ENCODE measurements around the gene AGAP1. TPM values are rescaled to one million over a fixed set of nuclear protein-coding genes. Genes with fewer than 3 reads are reported as not detected.

AGAP1 gene
- total RNA-seq, 1 donor from 2014 or later: 20.4 TPM

- no peaks in the 10 kb centered on the region for H3K36me3 ChIP-seq
- Mint-ChIP-seq H3K27me3 (ENCODE audit: insufficient read depth, low read depth) (no peaks in the 10 kb centered on the region), H3K9me3 (peaks cover 10% of the 10 kb centered on the region), H3K27ac (no peak overlapping the region), H3K4me1 (peaks cover 4% of the 10 kb centered on the region), H3K36me3 (peaks cover 55% of the 10 kb centered on the region), H3K4me3 (no peak overlapping the region)
- H4K20me1 ChIP-seq (ENCODE audit: low read depth): peaks cover 2% of the 10 kb centered on the region
- H3F3A ChIP-seq (ENCODE audit: low read depth): no peaks in the 10 kb centered on the region
- H2AFZ ChIP-seq (replicated peaks): no peak overlapping the region
- DNase-seq (ENCODE audit: low spot score): no peak
- no peak overlapping the region for H3K4me2 ChIP-seq
- H3K79me2 ChIP-seq (ENCODE audit: low read depth): no peaks in the 10 kb centered on the region
- no peaks in the 10 kb centered on the region for H3K27me3 ChIP-seq
- TF ChIP-seq CTCF (IDR thresholded peaks at IDR 0.05) (no peak), EZH2 (IDR thresholded peaks at IDR 0.05) (no peak), EZH2phosphoT487 (IDR thresholded peaks at IDR 0.05) (no peak)
- H3K4me1 ChIP-seq: no peaks in the 10 kb centered on the region
- H3K4me3 ChIP-seq: no peak overlapping the region
- no peaks in the 10 kb centered on the region for H3K9me3 ChIP-seq (ENCODE audit: low read depth)
- no peak overlapping the region for H3K27ac ChIP-seq
- H3K9ac ChIP-seq: no peak overlapping the region
Measured at GRCh38 chr2:235893129-235893698, 399.4 kb downstream of the AGAP1 start.

GRCh38 chr2:235894839-235895238, 401.0 kb downstream of the AGAP1 start:
- Histone ChIP-seq H3K4me1 (no peaks in the 10 kb centered on the region), H3F3A (ENCODE audit: low read depth) (no peaks in the 10 kb centered on the region), H3K9ac (no peak overlapping the region), H2AFZ (replicated peaks) (no peak overlapping the region), H4K20me1 (ENCODE audit: low read depth) (peaks cover 2% of the 10 kb centered on the region), H3K36me3 (no peaks in the 10 kb centered on the region), H3K27me3 (no peaks in the 10 kb centered on the region), H3K79me2 (ENCODE audit: low read depth) (no peaks in the 10 kb centered on the region), H3K4me2 (no peak overlapping the region), H3K27ac (no peak overlapping the region), H3K9me3 (ENCODE audit: low read depth) (no peaks in the 10 kb centered on the region), H3K4me3 (no peak overlapping the region)
- no peak for DNase-seq (ENCODE audit: low spot score)
- H3K36me3 Mint-ChIP-seq: peaks cover 47% of the 10 kb centered on the region
- H3K9me3 Mint-ChIP-seq: peaks cover 10% of the 10 kb centered on the region
- peaks cover 4% of the 10 kb centered on the region for H3K4me1 Mint-ChIP-seq
- no peak overlapping the region for H3K27ac Mint-ChIP-seq
- TF ChIP-seq EZH2 (IDR thresholded peaks at IDR 0.05): no peak
- TF ChIP-seq CTCF (IDR thresholded peaks at IDR 0.05): no peak
- no peak for TF ChIP-seq EZH2phosphoT487 (IDR thresholded peaks at IDR 0.05)
- H3K27me3 Mint-ChIP-seq (ENCODE audit: insufficient read depth, low read depth): no peaks in the 10 kb centered on the region
- no peak overlapping the region for H3K4me3 Mint-ChIP-seq

GRCh38 chr2:235896061-235896460, 402.2 kb downstream of the AGAP1 start:
- Histone ChIP-seq H3K27ac (no peak overlapping the region), H3K79me2 (ENCODE audit: low read depth) (no peaks in the 10 kb centered on the region), H3K9me3 (ENCODE audit: low read depth) (no peaks in the 10 kb centered on the region), H3K4me2 (no peak overlapping the region), H4K20me1 (ENCODE audit: low read depth) (peaks cover 2% of the 10 kb centered on the region), H3F3A (ENCODE audit: low read depth) (no peaks in the 10 kb centered on the region), H3K9ac (no peak overlapping the region), H3K4me1 (no peaks in the 10 kb centered on the region), H3K36me3 (no peaks in the 10 kb centered on the region), H3K27me3 (no peaks in the 10 kb centered on the region), H3K4me3 (no peak overlapping the region), H2AFZ (replicated peaks) (no peak overlapping the region)
- Mint-ChIP-seq H3K9me3 (peaks cover 10% of the 10 kb centered on the region), H3K27ac (no peak overlapping the region), H3K4me3 (no peak overlapping the region), H3K27me3 (ENCODE audit: insufficient read depth, low read depth) (no peaks in the 10 kb centered on the region), H3K4me1 (peaks cover 4% of the 10 kb centered on the region), H3K36me3 (peaks cover 52% of the 10 kb centered on the region)
- DNase-seq (ENCODE audit: low spot score): no peak
- no peak for TF ChIP-seq EZH2 (IDR thresholded peaks at IDR 0.05)
- no peak for TF ChIP-seq EZH2phosphoT487 (IDR thresholded peaks at IDR 0.05)
- no peak for TF ChIP-seq CTCF (IDR thresholded peaks at IDR 0.05)

All from neural progenitor cell (in vitro differentiated cells).